HG03039 (cell line): ENCODE measurements around the gene DOCK1.

Experiments used
- ATAC-seq: cut with Tn5 transposase; IDR thresholded peaks from one replicate; pipeline ENCODE4 v1.9.1; 2021; ENCODE audit warnings: mild to moderate bottlenecking, moderate library complexity; ENCODE audit not compliant: unreplicated experiment

Gene DOCK1

GRCh38 chr10:127485153-127485857 is 580.1 kb downstream of the DOCK1 start:
- ATAC-seq = no peak

DNA sequence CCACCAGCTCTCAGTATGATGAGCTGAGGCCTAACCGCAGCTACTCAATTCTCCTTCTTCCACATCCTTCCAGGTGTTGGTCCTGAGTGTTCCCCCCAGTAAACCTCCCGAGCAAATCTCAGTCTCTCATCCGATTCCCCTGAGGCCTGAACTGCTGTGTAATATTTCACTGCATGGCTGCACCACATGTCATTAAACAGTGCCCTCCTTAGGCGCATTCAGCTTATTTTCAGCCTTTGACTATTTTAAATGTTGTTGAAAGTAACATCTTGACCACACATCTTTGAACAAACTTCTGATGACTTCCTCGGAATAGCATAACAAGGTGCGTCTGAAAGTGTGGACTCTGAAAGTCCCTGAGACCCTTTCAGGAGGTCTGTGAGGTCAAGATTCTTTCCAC is 581.1 kb downstream of the DOCK1 start:
- no peak for ATAC-seq

- ATAC-seq = no peak
These were observed 587.5 kb downstream of the DOCK1 start for GRCh38 chr10:127492607-127493250.

DNA sequence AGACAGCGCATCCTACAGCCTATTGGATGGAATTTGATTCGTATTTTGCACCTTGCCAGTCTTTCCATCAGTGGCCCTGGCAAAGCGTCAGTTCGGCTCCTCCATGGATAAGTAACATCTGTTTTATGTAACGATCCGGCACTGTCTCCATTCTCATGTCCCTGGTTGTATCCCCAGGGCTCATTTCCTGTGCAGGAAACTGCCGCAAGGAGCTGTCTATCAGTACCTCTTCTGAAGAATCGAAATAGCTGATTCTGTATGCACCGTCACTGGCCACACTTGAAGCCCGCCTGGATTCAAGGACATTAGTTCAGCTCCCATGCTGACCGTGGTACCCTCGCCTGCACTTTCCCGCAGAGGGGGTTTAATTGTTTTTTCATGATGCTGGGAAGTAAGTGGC is 590.8 kb downstream of the DOCK1 start:
- ATAC-seq = no peak

- no peak for ATAC-seq
These were observed 592.5 kb downstream of the DOCK1 start for GRCh38 chr10:127497685-127498084.

DNA sequence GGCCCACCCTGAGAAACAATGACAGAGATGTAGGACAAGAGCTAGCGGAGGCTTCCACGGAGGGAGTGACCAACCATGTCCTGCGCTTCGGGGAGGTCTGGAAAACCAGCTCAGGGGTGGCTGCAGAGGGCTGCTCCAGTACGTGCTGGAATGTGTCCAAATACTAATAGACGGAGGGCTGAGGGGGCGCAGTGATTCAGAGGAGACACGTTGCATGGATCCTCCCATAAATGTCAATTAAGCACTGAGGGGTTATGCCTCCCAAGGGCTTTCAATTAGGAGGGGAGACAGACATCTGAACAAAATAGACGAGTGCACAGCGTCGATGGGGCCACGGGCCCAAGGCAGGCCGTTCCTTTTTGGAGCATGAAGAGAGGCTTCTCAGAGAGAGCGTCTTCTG is 592.9 kb downstream of the DOCK1 start:
- ATAC-seq = no peak

GRCh38 chr10:127500127-127500526 is 594.9 kb downstream of the DOCK1 start:
- no peak for ATAC-seq
